B cell (primary cell): ENCODE results near the gene GPR135. TPM values are rescaled to one million over a fixed set of nuclear protein-coding genes. Genes with fewer than 3 reads are reported as not detected.

Source experiments
- ATAC-seq: fragments of 200-7000 bp; cut with Tn5 transposase; one replicate; pipeline ENCODE4 v1.10.0; 2021; ENCODE audit warnings: low read depth, mild to moderate bottlenecking, moderate number of reproducible peaks, moderate library complexity
- CTCF ChIA-PET: fragments of 350-600 bp; sonication (Branson Sonifier 250); formaldehyde crosslinking; loops from one replicate; lab custom pipeline; 2021; ENCODE audit warnings: antibody characterized with exemption, inconsistent platforms; lab: Charles Lee
- POLR2A ChIA-PET: fragments of 350-600 bp; sonication (Branson Sonifier 250); formaldehyde crosslinking; loops from one replicate; lab custom pipeline; 2021; ENCODE audit warnings: antibody characterized with exemption; lab: Charles Lee
- DNase-seq: peaks from one replicate; pipeline ENCODE4 v3.0.0; 2013
- H2AFZ ChIP-seq: 2 replicates; pipeline ENCODE4 v1.6.1; 2012; ENCODE audit warnings: mild to moderate bottlenecking, low read depth, low read length; ENCODE audit not compliant: insufficient read depth, poor library complexity, severe bottlenecking
- H3K27ac ChIP-seq, 2 donors: 1 replicate in 1 of 2; 2 replicates in 1 of 2; pipeline ENCODE4 v1.5.1; 2012 to 2013; ENCODE audit warnings: low read length in 2 of 2, mild to moderate bottlenecking in 2 of 2, moderate library complexity in 1 of 2
- H3K27me3 ChIP-seq, 4 experiments: fragments of 200-600 bp in 1 of 4; sonication (generic) in 1 of 4; replicated peaks in 1 of 4; 1 replicate in 2 of 4; 2 replicates in 2 of 4; pipeline versions ENCODE4 v1.6.1 to v1.7.0; 2013 to 2016; ENCODE audit warnings: low read length in 3 of 4, mild to moderate bottlenecking in 2 of 4, mixed read lengths in 1 of 4, moderate library complexity in 1 of 4; ENCODE audit not compliant: insufficient read depth in 4 of 4, control insufficient read depth in 3 of 4; ENCODE audit errors: control extremely low read depth in 1 of 4
- H3K36me3 ChIP-seq, 2 experiments: replicated peaks in 1 of 2; 1 replicate in 1 of 2; 2 replicates in 1 of 2; pipeline versions ENCODE4 v1.6.1 to v1.7.1; 2013; ENCODE audit warnings: low read length in 1 of 2; ENCODE audit not compliant: insufficient read depth in 2 of 2, control insufficient read depth in 1 of 2; ENCODE audit errors: control extremely low read depth in 1 of 2, extremely low read depth in 1 of 2
- H3K4me1 ChIP-seq, 2 donors: fragments of 200-600 bp in 1 of 2; sonication (generic) in 1 of 2; 1 replicate in 1 of 2; 2 replicates in 1 of 2; pipeline versions ENCODE4 v1.5.1 to v1.6.1; 2013 to 2017; ENCODE audit warnings: low read length in 2 of 2; ENCODE audit not compliant: control insufficient read depth in 2 of 2, insufficient read depth in 2 of 2
- H3K4me2 ChIP-seq: replicated peaks from 2 replicates; pipeline ENCODE3; 2012; ENCODE audit warnings: mild to moderate bottlenecking, low read depth, low read length; ENCODE audit not compliant: poor library complexity, severe bottlenecking
- H3K4me3 ChIP-seq, 5 experiments: fragments of 200-600 bp in 1 of 5; sonication (generic) in 1 of 5; 1 replicate in 3 of 5; 2 replicates in 2 of 5; pipeline versions ENCODE4 v1.5.1 to v1.7.0; 2011 to 2016; ENCODE audit warnings: low read length in 4 of 5, mild to moderate bottlenecking in 4 of 5, low read depth in 2 of 5, control low read depth in 1 of 5, moderate library complexity in 1 of 5; ENCODE audit not compliant: insufficient read depth in 1 of 5; ENCODE audit errors: control extremely low read depth in 1 of 5, extremely low read depth in 1 of 5
- H3K79me2 ChIP-seq: fragments of 200-600 bp; sonication (generic); one replicate; pipeline ENCODE4 v1.6.0; 2016; ENCODE audit warnings: low read length; ENCODE audit not compliant: control insufficient read depth, insufficient read depth
- H3K9ac ChIP-seq: fragments of 200-600 bp; sonication (generic); 2 replicates; pipeline ENCODE4 v1.6.1; 2017; ENCODE audit warnings: mild to moderate bottlenecking, low read length, moderate library complexity
- H3K9me3 ChIP-seq, 3 donors: one replicate each; pipeline versions ENCODE4 v1.6.1 to v1.7.1; 2013; ENCODE audit warnings: low read length in 2 of 3; ENCODE audit not compliant: control insufficient read depth in 2 of 3, insufficient read depth in 1 of 3; ENCODE audit errors: control extremely low read depth in 1 of 3
- H4K20me1 ChIP-seq: 2 replicates; pipeline ENCODE4 v1.6.0; 2012; ENCODE audit warnings: mild to moderate bottlenecking, low read length; ENCODE audit not compliant: insufficient read depth, control insufficient read depth, poor library complexity, severe bottlenecking
- H3K27ac Mint-ChIP-seq: one replicate; pipeline ENCODE4 v1.8.0; 2021; ENCODE audit warnings: mixed read lengths
- H3K27me3 Mint-ChIP-seq: one replicate; pipeline ENCODE4 v1.8.0; 2021; ENCODE audit warnings: mixed read lengths
- H3K4me1 Mint-ChIP-seq: one replicate; pipeline ENCODE4 v1.8.0; 2021; ENCODE audit warnings: mixed read lengths
- H3K4me3 Mint-ChIP-seq: one replicate; pipeline ENCODE4 v1.8.0; 2021; ENCODE audit warnings: mixed read lengths
- H3K9me3 Mint-ChIP-seq: one replicate; pipeline ENCODE4 v1.8.0; 2022; ENCODE audit warnings: mixed read lengths; ENCODE audit not compliant: insufficient read depth
- CTCF ChIP-seq: fragments of 200-600 bp; IDR thresholded peaks from one replicate; pipeline ENCODE4 v1.8.0; 2022; ENCODE audit warnings: antibody characterized with exemption, mild to moderate bottlenecking
- EZH2 ChIP-seq: IDR thresholded peaks from 2 replicates; pipeline ENCODE4 v1.6.1; 2012; ENCODE audit warnings: borderline replicate concordance, low read depth, mild to moderate bottlenecking, moderate library complexity, low read length; ENCODE audit not compliant: insufficient read depth, poor library complexity, severe bottlenecking
- WGBS: methylation state at CpG from one replicate; pipeline ENCODE4 v1.1.5; 2013; ENCODE audit warnings: missing lambda C conversion rate; ENCODE audit not compliant: insufficient coverage; 5-methylcytosine and 5-hydroxymethylcytosine counted together
- intact Hi-C: fragments of 100-400 bp; cut with micrococcal nuclease; formaldehyde crosslinking; loops from one replicate; pipeline ENCODE4 v1.10.0; 2022
- polyA plus RNA-seq: library from polyadenylated mRNA; depleted of rRNA; stranded (reverse); fragments of >200 nt; gene quantifications from 2 replicates; pipeline ENCODE4 v1.2.3, GENCODE V29; 2012
- total RNA-seq, 2 donors: library from RNA; stranded (reverse); fragments of 120-200 nt in 1 of 2; gene quantifications; 1 replicate in 1 of 2; 2 replicates in 1 of 2; pipeline versions ENCODE4 v1.2.3 to v1.2.4, GENCODE V29; 2013 to 2022

The GPR135 gene
- total and polyA plus RNA-seq, 2 donors (not counting 1 experiment from before 2014, with no cell fraction given) = 1.2 to 4.7 TPM

- Histone ChIP-seq H3K27me3 (no peaks in the 10 kb centered on the region), H3K9me3 (no peaks in the 10 kb centered on the region), H3K4me2 (no peak overlapping the region), H3K79me2 (no peaks in the 10 kb centered on the region), H3K4me3 (no peak overlapping the region), H3K4me1 (no peaks in the 10 kb centered on the region), H2AFZ (no peak overlapping the region), H3K36me3 (no peaks in the 10 kb centered on the region), H3K9ac (no peak overlapping the region), H3K27ac (no peak overlapping the region), H4K20me1 (no peaks in the 10 kb centered on the region)
- Mint-ChIP-seq H3K4me1 (peaks cover 8% of the 10 kb centered on the region), H3K27ac (no peak overlapping the region), H3K4me3 (no peak overlapping the region), H3K9me3 (no peaks in the 10 kb centered on the region), H3K27me3 (peaks cover 7% of the 10 kb centered on the region)
- no peak for ATAC-seq
- TF ChIP-seq EZH2 (no peak), CTCF (no peak)
- no peak for DNase-seq
- intact Hi-C loops = no loop called here
- ChIA-PET CTCF (interaction anchor here (0.8 to 0.9 kb wide), 2 partner anchors 16 to 302 kb away, joined by 3 to 4 read pairs; no protein-coding TSS in a partner anchor), POLR2A (no interaction called here)
- WGBS = 91% methylated on average over 7 of the region's 13 CpGs
These were observed 37.3 kb downstream of the GPR135 start for GRCh38 chr14:59427653-59428580.
